Breast epithelium (tissue), 3 donors: ENCODE measurements around the gene ALKBH8.

Experiments
- POLR2A ChIP-seq: fragments of 450-650 bp; IDR thresholded peaks from one replicate; pipeline ENCODE4 v1.6.1; 2016; ENCODE audit warnings: antibody characterized with exemption, mild to moderate bottlenecking, moderate library complexity
- POLR2AphosphoS5 ChIP-seq, 3 donors: sonication (generic); formaldehyde crosslinking; IDR thresholded peaks; one replicate each; pipeline ENCODE4 v1.6.1; 2017; ENCODE audit warnings: antibody characterized with exemption in 3 of 3

- TF ChIP-seq POLR2A (no peak), POLR2AphosphoS5 (IDR thresholded peaks at IDR 0.05) (no peak)
Observed at GRCh38 chr11:107501713-107502112, 63.8 kb downstream of the ALKBH8 start.
